HG03103 (cell line): ENCODE measurements around the gene ARHGAP42.
A peak's percentile ranks its signal among the peaks of the same experiment; 100 is the strongest.
"Not testable (repeated sequence)": the region's sequence is repeated elsewhere in the genome, so short reads cannot be mapped to it uniquely, and the experiment has no call there.

Experiments used
- ATAC-seq: cut with Tn5 transposase; IDR thresholded peaks from one replicate; pipeline ENCODE4 v1.9.1; 2021; ENCODE audit warnings: low read depth; ENCODE audit not compliant: unreplicated experiment

The ARHGAP42 gene

DNA sequence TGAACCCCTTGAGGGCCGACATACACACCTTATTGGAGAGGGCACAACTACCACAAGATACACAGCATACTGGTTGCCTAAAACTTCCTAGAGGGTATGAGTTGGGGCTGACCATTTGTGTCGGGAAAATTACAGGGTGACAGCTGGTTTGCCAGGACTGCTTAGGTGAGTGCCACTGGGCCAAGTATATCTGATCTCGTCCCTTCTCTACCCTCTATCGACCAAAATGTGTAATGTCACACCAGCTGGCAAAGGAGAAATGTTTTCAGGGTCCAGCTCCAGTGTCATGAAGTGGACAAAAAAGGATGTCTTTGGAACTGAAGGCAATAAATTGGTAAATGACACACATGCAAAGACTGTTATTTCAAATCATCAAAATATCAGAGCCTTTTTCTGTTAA is 316.4 kb downstream of the ARHGAP42 start:
- peak; percentile 58 for ATAC-seq

DNA sequence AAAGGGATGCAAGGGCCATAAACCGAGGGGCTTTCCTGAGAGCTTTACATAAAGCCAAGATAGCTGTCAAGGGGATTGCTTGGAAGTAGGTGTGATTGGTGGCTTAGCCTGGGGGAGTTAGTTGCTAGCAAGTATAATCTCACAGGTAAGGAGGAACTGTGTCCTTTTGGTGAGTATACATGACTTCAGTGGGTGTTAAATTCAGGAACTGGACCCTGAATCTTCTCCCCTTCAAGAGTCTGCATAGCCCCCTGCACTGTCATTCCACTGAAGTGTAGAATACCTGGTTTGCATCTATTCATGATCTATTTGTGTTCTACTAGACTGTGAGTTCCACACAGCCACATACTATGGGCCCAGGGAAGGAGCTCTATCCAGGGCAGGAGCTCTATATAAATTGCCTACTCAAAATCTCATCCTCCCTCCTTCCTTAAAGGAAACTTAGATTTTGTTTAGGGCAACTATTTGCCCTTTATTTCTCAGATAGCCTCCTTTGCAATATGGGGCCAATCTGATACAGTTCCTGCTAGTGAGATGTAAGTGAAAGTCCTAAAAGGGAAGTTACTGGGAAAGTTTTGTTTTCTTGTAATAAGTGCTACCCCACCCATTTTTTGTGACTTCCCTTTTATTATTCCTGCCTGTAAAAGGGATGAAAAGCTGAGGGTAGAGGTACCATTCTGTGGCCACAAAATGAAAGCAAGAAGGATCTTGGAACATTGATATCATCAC is 322.0 kb downstream of the ARHGAP42 start:
- no peak for ATAC-seq

- no peak for ATAC-seq
Measured at GRCh38 chr11:101009690-101010055, 322.6 kb downstream of the ARHGAP42 start.

GRCh38 chr11:101010899-101011298 is 323.8 kb downstream of the ARHGAP42 start:
- no peak for ATAC-seq

DNA sequence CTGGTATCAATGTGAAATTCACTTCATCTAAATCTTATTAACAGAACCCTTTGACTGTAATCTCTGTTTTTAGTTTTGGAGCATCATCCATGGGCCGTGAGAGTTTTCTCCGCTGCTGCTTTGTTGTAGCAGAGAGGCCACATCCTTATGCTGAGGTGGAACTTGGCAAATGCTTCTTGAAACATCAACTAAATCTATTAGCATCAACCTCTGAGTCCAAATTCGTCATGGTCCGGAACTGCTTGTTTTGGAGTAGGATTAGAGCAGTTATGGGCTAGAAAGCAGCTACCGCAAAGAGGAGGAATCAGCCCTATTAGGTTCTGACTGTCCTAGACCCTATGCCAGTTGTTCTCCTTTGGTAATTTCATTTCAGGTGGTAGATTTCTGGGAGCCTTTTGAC is 324.8 kb downstream of the ARHGAP42 start:
- ATAC-seq: no peak

- not testable (repeated sequence) for ATAC-seq
Measured at GRCh38 chr11:101013702-101014101, 326.6 kb downstream of the ARHGAP42 start.

GRCh38 chr11:101014600-101015285 is 327.7 kb downstream of the ARHGAP42 start:
- no peak for ATAC-seq

DNA sequence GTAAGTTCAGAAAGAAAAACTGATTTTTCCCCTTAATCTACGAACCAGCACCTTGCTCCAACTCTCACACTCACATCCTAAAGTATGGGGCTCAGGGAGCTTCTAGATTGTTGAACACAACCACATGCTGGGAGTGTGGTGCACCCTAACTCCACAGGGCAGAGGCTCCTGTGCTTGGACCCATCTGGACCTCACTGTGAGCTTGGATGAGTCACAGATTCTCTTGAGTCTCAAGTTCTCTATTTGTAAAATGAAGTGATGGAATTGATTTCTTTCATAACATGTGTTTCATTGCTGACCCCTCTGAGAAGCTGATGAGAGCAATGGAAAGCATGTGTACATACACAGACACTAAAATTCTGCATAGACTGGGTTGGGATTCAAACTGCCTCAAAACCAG is 332.8 kb downstream of the ARHGAP42 start:
- no peak for ATAC-seq

DNA sequence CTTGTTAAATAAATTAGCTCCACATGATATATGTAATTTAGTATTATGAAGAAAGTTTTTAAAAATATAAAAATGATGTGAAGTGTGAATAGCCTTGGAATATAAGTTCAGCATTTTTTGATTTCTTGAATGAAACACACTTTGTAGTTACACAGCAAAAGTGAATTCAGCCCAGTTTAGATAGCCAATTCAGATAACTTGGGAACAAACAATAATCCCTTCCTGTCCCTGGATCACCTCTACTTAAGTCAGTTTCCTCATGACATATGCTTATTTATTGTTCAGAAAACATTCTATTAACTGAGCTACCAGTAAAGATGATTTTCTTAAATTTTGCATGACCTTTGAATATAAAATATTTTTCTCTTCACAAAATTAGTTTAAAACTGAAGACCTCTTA is 335.2 kb downstream of the ARHGAP42 start:
- ATAC-seq: no peak

- no peak for ATAC-seq
Measured at GRCh38 chr11:101028644-101029043, 341.6 kb downstream of the ARHGAP42 start.

- no peak for ATAC-seq
Measured at GRCh38 chr11:101030015-101030414, 342.9 kb downstream of the ARHGAP42 start.

DNA sequence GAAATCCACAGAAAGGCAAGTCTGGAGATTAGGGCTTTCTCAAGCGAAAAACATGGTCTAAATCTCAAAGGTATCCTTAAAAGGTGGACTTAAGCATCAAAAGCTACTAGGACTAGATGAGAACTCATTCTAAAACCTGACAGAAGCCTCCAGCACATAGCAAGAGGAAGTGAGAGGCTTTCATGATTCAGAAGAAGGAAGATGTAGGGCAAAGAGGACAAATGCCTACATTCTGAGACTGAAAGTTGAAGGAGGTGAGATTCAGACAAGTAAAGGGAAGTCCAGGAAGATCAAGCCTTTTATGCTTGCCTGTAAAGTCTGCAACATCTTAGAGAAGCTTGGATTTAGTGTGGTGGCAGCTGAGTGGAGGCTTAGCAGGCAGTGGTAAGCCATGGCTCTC is 343.6 kb downstream of the ARHGAP42 start:
- ATAC-seq: no peak

- ATAC-seq: no peak
Measured at GRCh38 chr11:101031713-101032112, 344.6 kb downstream of the ARHGAP42 start.

GRCh38 chr11:101032991-101033390 is 345.9 kb downstream of the ARHGAP42 start:
- ATAC-seq: no peak

GRCh38 chr11:101034076-101034475 is 347.0 kb downstream of the ARHGAP42 start:
- no peak for ATAC-seq

- ATAC-seq: no peak
Measured at GRCh38 chr11:101035872-101036271, 348.8 kb downstream of the ARHGAP42 start.
